Gastroesophageal sphincter (tissue), 2 donors: Measurements from ENCODE around the gene HPSE2.

Source experiments
- EP300 ChIP-seq: sonication (generic); formaldehyde crosslinking; IDR thresholded peaks from one replicate; pipeline ENCODE4 v1.6.1; 2017; ENCODE audit warnings: antibody characterized with exemption, mild to moderate bottlenecking
- POLR2A ChIP-seq, 2 donors: fragments of 450-650 bp; IDR thresholded peaks; one replicate each; pipeline ENCODE4 v1.6.1; 2017; ENCODE audit warnings: antibody characterized with exemption in 2 of 2, mild to moderate bottlenecking in 2 of 2, moderate library complexity in 1 of 2

- TF ChIP-seq POLR2A (IDR thresholded peaks at IDR 0.05) (no peak), EP300 (no peak)
Measured at GRCh38 chr10:98610836-98611235, 624.8 kb downstream of the HPSE2 start.
